HCT116 (cell line): ENCODE results near the gene NPFFR1. TPM values are rescaled to one million over a fixed set of nuclear protein-coding genes. Genes with fewer than 3 reads are reported as not detected.

Experiments
- ATAC-seq: fragments of 200-7000 bp; cut with Tn5 transposase; 2 replicates; pipeline ENCODE4 v1.9.1; 2020; ENCODE audit warnings: mild to moderate bottlenecking, moderate library complexity
- BruUV-seq: library from RNA; stranded (reverse); fragments of 400-500 nt; replicated peaks from 2 replicates; lab custom pipeline; 2021; lab: Mats Ljungman, UMichigan
- CTCF ChIA-PET: fragments of 300-600 bp; sonication (Branson Sonifier 250); formaldehyde crosslinking; loops from one replicate; lab custom pipeline; 2021; ENCODE audit warnings: antibody characterized with exemption; lab: Charles Lee
- POLR2A ChIA-PET: fragments of 300-600, 350-600 bp; sonication (Branson Sonifier 250); formaldehyde crosslinking; loops from one replicate; lab custom pipeline; 2021; ENCODE audit warnings: antibody characterized with exemption; lab: Charles Lee
- RAD21 ChIA-PET, 2 experiments: fragments of 300-600 bp; sonication (Branson Sonifier 250); formaldehyde crosslinking; loops; one replicate each; lab custom pipeline; 2023; ENCODE audit warnings: low total read pairs in 2 of 2; ENCODE audit not compliant: uncharacterized antibody in 2 of 2, unreplicated experiment in 2 of 2, low non-redundant PET in 1 of 2; lab: Charles Lee
- DNase-seq: peaks from one replicate; pipeline ENCODE4 v3.0.0-alpha.2; 2010; ENCODE audit warnings: low read depth, low spot score
- H2AFZ ChIP-seq: fragments of 200-600 bp; shearing (Covaris generic), sonication (generic); 2 replicates; pipeline ENCODE4 v1.6.1; 2017; ENCODE audit warnings: low read depth, mixed run types, mixed read lengths, antibody characterized with exemption, low read length; ENCODE audit not compliant: poor library complexity, severe bottlenecking
- H3K27ac ChIP-seq: 2 replicates; pipeline ENCODE4 v1.5.1; 2012; ENCODE audit warnings: low read depth, low read length
- H3K27me3 ChIP-seq: fragments of 200-600 bp; sonication (generic); 2 replicates; pipeline ENCODE4 v1.6.1; 2016; ENCODE audit warnings: mixed run types, low read length, mixed read lengths; ENCODE audit not compliant: insufficient read depth
- H3K36me3 ChIP-seq, 2 experiments: fragments of 200-500 bp in 1 of 2; fragments of 200-600 bp in 1 of 2; sonication (Bioruptor generic) in 1 of 2; sonication (generic) in 1 of 2; 2 replicates each; pipeline versions ENCODE4 v1.5.1 to v1.6.1; 2014 to 2016; ENCODE audit warnings: low read length in 2 of 2, inconsistent platforms in 1 of 2, mixed read lengths in 1 of 2, mixed run types in 1 of 2; ENCODE audit not compliant: insufficient read depth in 2 of 2, control insufficient read depth in 1 of 2
- H3K4me1 ChIP-seq, 2 experiments: fragments of 200-600 bp in 1 of 2; sonication (generic) in 1 of 2; 2 replicates each; pipeline versions ENCODE4 v1.5.1 to v1.6.1; 2012 to 2017; ENCODE audit warnings: low read length in 2 of 2, inconsistent platforms in 1 of 2, mild to moderate bottlenecking in 1 of 2, mixed read lengths in 1 of 2, mixed run types in 1 of 2, moderate library complexity in 1 of 2; ENCODE audit not compliant: insufficient read depth in 2 of 2, control insufficient read depth in 1 of 2
- H3K4me2 ChIP-seq: fragments of 200-600 bp; sonication (generic); 2 replicates; pipeline ENCODE4 v1.6.1; 2017; ENCODE audit warnings: mixed run types, low read length, mixed read lengths
- H3K4me3 ChIP-seq, 2 experiments: fragments of 200-600 bp in 1 of 2; sonication (generic) in 1 of 2; replicated peaks in 1 of 2; 2 replicates each; pipeline ENCODE4 v1.5.1; 2011 to 2016; ENCODE audit warnings: low read length in 2 of 2, control low read depth in 1 of 2, low read depth in 1 of 2, mild to moderate bottlenecking in 1 of 2, mixed read lengths in 1 of 2, mixed run types in 1 of 2
- H3K79me2 ChIP-seq: fragments of 200-600 bp; sonication (generic); 2 replicates; pipeline ENCODE4 v1.6.1; 2017; ENCODE audit warnings: mild to moderate bottlenecking, mixed run types, low read length, moderate library complexity, mixed read lengths; ENCODE audit not compliant: insufficient read depth
- H3K9ac ChIP-seq: fragments of 200-600 bp; sonication (generic); 2 replicates; pipeline ENCODE4 v1.6.1; 2016; ENCODE audit warnings: low read length, mixed read lengths
- H3K9me2 ChIP-seq: fragments of 200-600 bp; sonication (generic), shearing (Covaris generic); 2 replicates; pipeline ENCODE4 v1.6.1; 2017; ENCODE audit warnings: mixed run types, mild to moderate bottlenecking, moderate library complexity; ENCODE audit not compliant: insufficient read depth
- H3K9me3 ChIP-seq, 2 experiments: fragments of 200-500 bp in 1 of 2; fragments of 200-600 bp in 1 of 2; sonication (Bioruptor generic) in 1 of 2; sonication (generic) in 1 of 2; 2 replicates each; pipeline ENCODE4 v1.6.1; 2014 to 2017; ENCODE audit warnings: low read length in 2 of 2, mixed read lengths in 2 of 2, inconsistent platforms in 1 of 2, low read depth in 1 of 2, mild to moderate bottlenecking in 1 of 2, mixed run types in 1 of 2, moderate library complexity in 1 of 2; ENCODE audit not compliant: control insufficient read depth in 1 of 2, insufficient read depth in 1 of 2
- H4K20me1 ChIP-seq: fragments of 200-600 bp; sonication (generic), shearing (Covaris generic); 2 replicates; pipeline ENCODE4 v1.6.1; 2017; ENCODE audit warnings: mixed run types, mild to moderate bottlenecking, moderate library complexity; ENCODE audit not compliant: insufficient read depth
- ATF3 ChIP-seq: IDR thresholded peaks from 2 replicates; pipeline ENCODE4 v1.6.1; 2012
- CBX3 ChIP-seq: IDR thresholded peaks from 2 replicates; pipeline ENCODE4 v1.6.1; 2012; ENCODE audit warnings: low read depth
- CEBPB ChIP-seq: IDR thresholded peaks from 2 replicates; pipeline ENCODE4 v1.6.1; 2012; ENCODE audit warnings: low read depth
- CTCF ChIP-seq, 3 experiments: fragments of 200-600 bp in 1 of 3; sonication (generic) in 1 of 3; IDR thresholded peaks in 2 of 3; conservative IDR thresholded peaks in 1 of 3; 2 replicates each; pipeline ENCODE4 v1.5.1; 2012 to 2017; ENCODE audit warnings: low read depth in 2 of 3, low read length in 2 of 3, antibody characterized with exemption in 1 of 3, borderline replicate concordance in 1 of 3, control low read depth in 1 of 3, mild to moderate bottlenecking in 1 of 3, mixed read lengths in 1 of 3, mixed run types in 1 of 3, moderate library complexity in 1 of 3; ENCODE audit not compliant: insufficient read depth in 1 of 3
- EZH2 ChIP-seq: fragments of 200-600 bp; sonication (generic); IDR thresholded peaks from 2 replicates; pipeline ENCODE4 v1.6.1; 2017; ENCODE audit warnings: antibody characterized with exemption, mixed run types
- EZH2phosphoT487 ChIP-seq: fragments of 200-600 bp; IDR thresholded peaks from 2 replicates; pipeline ENCODE4 v1.6.1; 2018; ENCODE audit warnings: antibody characterized with exemption, borderline replicate concordance
- FOSL1 ChIP-seq: IDR thresholded peaks from 2 replicates; pipeline ENCODE4 v1.6.1; 2012; ENCODE audit warnings: low read depth
- JUND ChIP-seq: IDR thresholded peaks from 2 replicates; pipeline ENCODE4 v1.6.1; 2012
- MAX ChIP-seq: IDR thresholded peaks from 2 replicates; pipeline ENCODE4 v1.6.1; 2012
- POLR2A ChIP-seq: IDR thresholded peaks from 2 replicates; pipeline ENCODE4 v1.7.0; 2011; ENCODE audit warnings: borderline replicate concordance; ENCODE audit not compliant: insufficient read depth, insufficient read length; ENCODE audit errors: extremely low read depth
- POLR2AphosphoS5 ChIP-seq: IDR thresholded peaks from 2 replicates; pipeline ENCODE4 v1.6.1; 2011; ENCODE audit warnings: mild to moderate bottlenecking, low read depth, low read length, moderate library complexity
- RAD21 ChIP-seq: IDR thresholded peaks from 2 replicates; pipeline ENCODE4 v1.6.1; 2012; ENCODE audit warnings: low read depth, mild to moderate bottlenecking
- REST ChIP-seq: IDR thresholded peaks from 2 replicates; pipeline ENCODE4 v1.6.1; 2012; ENCODE audit warnings: low read depth
- SIN3A ChIP-seq: IDR thresholded peaks from 2 replicates; pipeline ENCODE4 v1.6.1; 2012; ENCODE audit warnings: low read depth
- TCF7L2 ChIP-seq: IDR thresholded peaks from 2 replicates; pipeline ENCODE4 v1.7.0; 2011; ENCODE audit warnings: borderline replicate concordance, inconsistent platforms; ENCODE audit not compliant: insufficient read depth, insufficient read length; ENCODE audit errors: extremely low read depth
- ZNF274 ChIP-seq: fragments of 200-500 bp; sonication (Bioruptor generic); IDR thresholded peaks from 2 replicates; pipeline ENCODE4 v1.6.1; 2014; ENCODE audit warnings: mild to moderate bottlenecking, low read depth, low read length, inconsistent platforms
- intact Hi-C: fragments of 100-400 bp; cut with micrococcal nuclease; formaldehyde crosslinking; loops from 2 replicates; pipeline ENCODE4 v1.10.0; 2022
- total RNA-seq: library from RNA; stranded (reverse); gene quantifications from one replicate; pipeline ENCODE4 v1.2.1, GENCODE V29; 2021; ENCODE audit not compliant: unreplicated experiment

Gene NPFFR1
- total RNA-seq, 1 experiment from 2014 or later = 0.02 TPM

- H3K9me2 ChIP-seq = no peaks in the 10 kb centered on the region
- H3K4me1 ChIP-seq = no peaks in the 10 kb centered on the region
- RAD21 ChIA-PET = no interaction called here
- no peak overlapping the region for H3K4me2 ChIP-seq
- no peaks in the 10 kb centered on the region for H4K20me1 ChIP-seq
- TF ChIP-seq REST (peak; percentile 48), POLR2A (no peak)
- H3K9me3 ChIP-seq = no peaks in the 10 kb centered on the region
- no peak overlapping the region for H3K4me3 ChIP-seq
- H3K27me3 ChIP-seq = no peaks in the 10 kb centered on the region
- no TSS peak for BruUV-seq
- no peak overlapping the region for H3K9ac ChIP-seq
- H3K79me2 ChIP-seq = no peaks in the 10 kb centered on the region
- no peak for DNase-seq
- ATAC-seq = no peak
- H2AFZ ChIP-seq = no peak overlapping the region
- CTCF ChIA-PET = no interaction called here
- H3K36me3 ChIP-seq = no peaks in the 10 kb centered on the region
- intact Hi-C loops = no loop called here
- POLR2A ChIA-PET = no interaction called here
- H3K27ac ChIP-seq = no peak overlapping the region
These were observed 32.0 kb upstream of the NPFFR1 start for GRCh38 chr10:70315815-70316214.

DNA sequence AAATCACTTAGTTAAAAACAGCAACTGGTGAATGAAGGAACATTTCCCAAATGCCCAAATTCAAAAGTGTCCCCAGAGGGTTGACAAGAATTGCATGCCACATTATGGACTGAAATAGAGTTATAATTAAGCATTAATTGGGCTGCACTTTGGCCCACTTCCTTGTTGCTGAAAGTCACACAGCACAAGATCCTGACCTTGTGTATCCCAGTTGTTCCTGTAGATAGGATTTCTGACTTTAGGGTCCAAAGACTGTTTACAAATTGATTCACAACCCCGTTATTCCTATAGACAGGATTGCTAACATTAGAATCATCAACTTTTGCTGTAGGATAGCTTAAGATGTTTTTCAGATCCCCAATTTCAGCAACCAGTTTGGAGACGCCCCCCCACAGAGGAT lies 31.5 kb upstream of the NPFFR1 start:
- Histone ChIP-seq H3K9ac (no peak overlapping the region), H3K79me2 (no peaks in the 10 kb centered on the region), H2AFZ (no peak overlapping the region), H4K20me1 (no peaks in the 10 kb centered on the region), H3K27ac (no peak overlapping the region), H3K36me3 (no peaks in the 10 kb centered on the region), H3K9me3 (no peaks in the 10 kb centered on the region), H3K27me3 (no peaks in the 10 kb centered on the region), H3K9me2 (no peaks in the 10 kb centered on the region), H3K4me2 (no peak overlapping the region), H3K4me3 (no peak overlapping the region), H3K4me1 (no peaks in the 10 kb centered on the region)
- CTCF ChIA-PET = no interaction called here
- DNase-seq = no peak
- no peak for ATAC-seq
- POLR2A ChIA-PET = no interaction called here
- RAD21 ChIA-PET = no interaction called here
- BruUV-seq = no TSS peak
- intact Hi-C loops = no loop called here
- TF ChIP-seq JUND (no peak), EZH2phosphoT487 (no peak), POLR2AphosphoS5 (no peak), MAX (no peak), EZH2 (no peak), FOSL1 (no peak), CBX3 (no peak), TCF7L2 (no peak), CEBPB (no peak), RAD21 (no peak), ATF3 (no peak), ZNF274 (no peak), SIN3A (no peak), CTCF (IDR thresholded peaks at IDR 0.05 in 2 of 3, conservative IDR thresholded peaks at IDR 0.05 in 1 of 3; ENCODE audit: borderline replicate concordance in 1 of 3, insufficient read depth in 1 of 3, low read depth in 2 of 3, low read length in 2 of 3) (no peak)
